Cardiac fibroblast (primary cell): ENCODE results near the gene RIPK4.

Experiments
- DNase-seq, 2 donors: peaks; one replicate each; pipeline versions ENCODE4 v3.0.0 to v3.0.0-alpha.2; 2010; ENCODE audit warnings: low read depth in 2 of 2
- H3K4me3 ChIP-seq, 2 donors: replicated peaks in 1 of 2; 1 replicate in 1 of 2; 2 replicates in 1 of 2; pipeline ENCODE4 v1.5.1; 2011; ENCODE audit warnings: low read depth in 2 of 2, low read length in 2 of 2, mild to moderate bottlenecking in 2 of 2, moderate library complexity in 1 of 2
- CTCF ChIP-seq: IDR thresholded peaks from one replicate; pipeline ENCODE4 v1.5.1; 2011; ENCODE audit warnings: low read depth, mild to moderate bottlenecking, low read length, inconsistent platforms

RIPK4 gene

GRCh38 chr21:41739936-41740335 is 26.9 kb downstream of the RIPK4 start:
- H3K4me3 ChIP-seq: no peak overlapping the region
- TF ChIP-seq CTCF: no peak
- DNase-seq: no peak

- no peak for DNase-seq
- no peak for TF ChIP-seq CTCF
- no peak overlapping the region for H3K4me3 ChIP-seq
These were observed 27.8 kb downstream of the RIPK4 start for GRCh38 chr21:41739011-41739410.

- no peak for DNase-seq
- TF ChIP-seq CTCF: no peak
- no peak overlapping the region for H3K4me3 ChIP-seq
These were observed 29.1 kb downstream of the RIPK4 start for GRCh38 chr21:41737651-41738324.

- no peak for TF ChIP-seq CTCF
- no peak overlapping the region for H3K4me3 ChIP-seq
- DNase-seq: no peak
These were observed 30.4 kb downstream of the RIPK4 start for GRCh38 chr21:41736423-41736822.

GRCh38 chr21:41733951-41734689 is 32.7 kb downstream of the RIPK4 start:
- TF ChIP-seq CTCF: no peak
- no peak for DNase-seq
- H3K4me3 ChIP-seq: no peak overlapping the region

GRCh38 chr21:41731081-41731480 is 35.8 kb downstream of the RIPK4 start:
- H3K4me3 ChIP-seq: no peak overlapping the region
- DNase-seq: no peak
- TF ChIP-seq CTCF: no peak

GRCh38 chr21:41730367-41730765 is 36.5 kb downstream of the RIPK4 start:
- TF ChIP-seq CTCF: no peak
- DNase-seq: no peak
- no peak overlapping the region for H3K4me3 ChIP-seq
